Chondrocyte (in vitro differentiated cells): ENCODE data around the gene CXorf51A. TPM values are rescaled to one million over a fixed set of nuclear protein-coding genes. Genes with fewer than 3 reads are reported as not detected.
"Not testable (repeated sequence)": the region's sequence is repeated elsewhere in the genome, so short reads cannot be mapped to it uniquely, and the experiment has no call there.

Experiments
- DNase-seq: peaks from one replicate; pipeline ENCODE4 v3.0.0; 2021; ENCODE audit warnings: mixed read lengths, low spot score
- H3K27ac Mint-ChIP-seq: one replicate; pipeline ENCODE4 v1.8.0; 2021; ENCODE audit warnings: mild to moderate bottlenecking, moderate library complexity, mixed read lengths; ENCODE audit not compliant: unreplicated experiment
- H3K27me3 Mint-ChIP-seq: 2 replicates; pipeline ENCODE4 v1.8.0; 2021; ENCODE audit warnings: low read depth, mixed read lengths
- H3K36me3 Mint-ChIP-seq: 2 replicates; pipeline ENCODE4 v1.8.0; 2021; ENCODE audit warnings: low read depth, mixed read lengths
- H3K4me1 Mint-ChIP-seq: 2 replicates; pipeline ENCODE4 v1.8.0; 2021; ENCODE audit warnings: low read depth, mild to moderate bottlenecking, mixed read lengths
- H3K4me3 Mint-ChIP-seq: one replicate; pipeline ENCODE4 v1.8.0; 2021; ENCODE audit warnings: mild to moderate bottlenecking, moderate library complexity, mixed read lengths; ENCODE audit not compliant: unreplicated experiment
- H3K9me3 Mint-ChIP-seq: 2 replicates; pipeline ENCODE4 v1.8.0; 2021; ENCODE audit warnings: low read depth, mixed read lengths
- CTCF ChIP-seq: fragments of 200-600 bp; sonication (generic); IDR thresholded peaks from 2 replicates; pipeline ENCODE4 v1.5.0; 2021; ENCODE audit warnings: antibody characterized with exemption, mild to moderate bottlenecking, moderate library complexity
- long read RNA-seq: library from polyadenylated mRNA; stranded (forward); transcript quantifications from one replicate; pipeline ENCODE4 v2.0.0, GENCODE V29; 2021
- total RNA-seq: library from RNA; stranded (reverse); gene quantifications from 3 replicates; pipeline ENCODE4 v1.2.1, GENCODE V29; 2021

CXorf51A gene
- not detected in 3 replicates for total RNA-seq
- long read RNA-seq: 0 reads

- not testable (repeated sequence) for H3K4me3 Mint-ChIP-seq, H3K36me3 Mint-ChIP-seq, H3K27ac Mint-ChIP-seq, H3K4me1 Mint-ChIP-seq, H3K27me3 Mint-ChIP-seq, H3K9me3 Mint-ChIP-seq, DNase-seq
Measured at GRCh38 chrX:146814644-146815043, at the start of gene CXorf51A. CXorf51A (minus strand) TSS chrX:146814744; CDS start chrX:146814723, 21 bp downstream.

- H3K4me3 Mint-ChIP-seq: no peak overlapping the region
- H3K9me3 Mint-ChIP-seq: peaks cover 21% of the 10 kb centered on the region
- no peaks in the 10 kb centered on the region for H3K4me1 Mint-ChIP-seq
- H3K27ac Mint-ChIP-seq: no peak overlapping the region
- DNase-seq: no peak
- H3K36me3 Mint-ChIP-seq: no peaks in the 10 kb centered on the region
- no peaks in the 10 kb centered on the region for H3K27me3 Mint-ChIP-seq
- TF ChIP-seq CTCF: no peak
Measured at GRCh38 chrX:146863566-146863965, 49.0 kb upstream of the CXorf51A start.

GRCh38 chrX:146854281-146854680 lies 39.7 kb upstream of the CXorf51A start:
- no peaks in the 10 kb centered on the region for H3K27me3 Mint-ChIP-seq
- no peaks in the 10 kb centered on the region for H3K4me1 Mint-ChIP-seq
- H3K9me3 Mint-ChIP-seq: peaks cover 50% of the 10 kb centered on the region
- DNase-seq: no peak
- H3K36me3 Mint-ChIP-seq: no peaks in the 10 kb centered on the region
- TF ChIP-seq CTCF: no peak
- no peak overlapping the region for H3K4me3 Mint-ChIP-seq
- no peak overlapping the region for H3K27ac Mint-ChIP-seq

- Mint-ChIP-seq H3K36me3 (no peaks in the 10 kb centered on the region), H3K9me3 (peaks cover 22% of the 10 kb centered on the region), H3K4me1 (no peaks in the 10 kb centered on the region), H3K27me3 (no peaks in the 10 kb centered on the region), H3K4me3 (no peak overlapping the region), H3K27ac (no peak overlapping the region)
- no peak for TF ChIP-seq CTCF
- DNase-seq: no peak
Measured at GRCh38 chrX:146831994-146832393, 17.4 kb upstream of the CXorf51A start.

- H3K27me3 Mint-ChIP-seq, H3K27ac Mint-ChIP-seq, H3K9me3 Mint-ChIP-seq, H3K4me1 Mint-ChIP-seq, H3K4me3 Mint-ChIP-seq, DNase-seq, H3K36me3 Mint-ChIP-seq: not testable (repeated sequence)
Measured at GRCh38 chrX:146809471-146809870, 5.1 kb downstream of the CXorf51A start, which contains the start of gene CXorf51B. CXorf51B (plus strand) TSS chrX:146809771; CDS start chrX:146809792, 21 bp downstream.

Other genes starting within 250 kb of the CXorf51A start
- gene CXorf51B, start 5.0 kb downstream of the CXorf51A start, total RNA-seq: not detected in 3 replicates